ENCODE results near the gene DSTN.
A peak's percentile ranks its signal among the peaks of the same experiment; 100 is the strongest.

Gene DSTN

GRCh38 chr20:17613328-17614175 is 43.7 kb downstream of the DSTN start:
- DNase-seq: peak in 1 of 5 donors; percentile 12

- DNase-seq: peak in 1 of 5 donors; percentile 5
These were observed 44.4 kb downstream of the DSTN start for GRCh38 chr20:17614176-17614811.

- DNase-seq: peak in 1 of 5 donors; percentile 12
These were observed 45.2 kb downstream of the DSTN start for GRCh38 chr20:17614812-17615644.

- peak in 1 of 5 donors; percentile 11 for DNase-seq
These were observed 46.0 kb downstream of the DSTN start for GRCh38 chr20:17615645-17616479.

- DNase-seq: peak in 1 of 5 donors; percentile 10
These were observed 46.8 kb downstream of the DSTN start for GRCh38 chr20:17616480-17617211.

- peak in 3 of 5 donors; percentile 22 to 32 (median 30) for DNase-seq
These were observed 47.5 kb downstream of the DSTN start for GRCh38 chr20:17617212-17617867.

- peak in 1 of 5 donors; percentile 8 for DNase-seq
These were observed 48.2 kb downstream of the DSTN start for GRCh38 chr20:17617868-17618672.

GRCh38 chr20:17618673-17619013 is 48.8 kb downstream of the DSTN start:
- DNase-seq: no peak

GRCh38 chr20:17619351-17620093 is 49.6 kb downstream of the DSTN start:
- DNase-seq: peak in 1 of 5 donors; percentile 5

GRCh38 chr20:17620371-17621228 is 50.7 kb downstream of the DSTN start:
- DNase-seq: peak in 1 of 5 donors; percentile 11

- peak in 1 of 5 donors; percentile 11 for DNase-seq
These were observed 51.5 kb downstream of the DSTN start for GRCh38 chr20:17621229-17621968.

- peak in 1 of 5 donors; percentile 4 for DNase-seq
These were observed 52.4 kb downstream of the DSTN start for GRCh38 chr20:17622086-17622850.

GRCh38 chr20:17622851-17623508 is 53.1 kb downstream of the DSTN start:
- DNase-seq: peak in 1 of 5 donors; percentile 8

- DNase-seq: no peak
These were observed 54.2 kb downstream of the DSTN start for GRCh38 chr20:17624070-17624469.

GRCh38 chr20:17624551-17625245 is 54.8 kb downstream of the DSTN start:
- DNase-seq: peak in 1 of 5 donors; percentile 9
